ENCODE results near the gene SEC24C.

DNA sequence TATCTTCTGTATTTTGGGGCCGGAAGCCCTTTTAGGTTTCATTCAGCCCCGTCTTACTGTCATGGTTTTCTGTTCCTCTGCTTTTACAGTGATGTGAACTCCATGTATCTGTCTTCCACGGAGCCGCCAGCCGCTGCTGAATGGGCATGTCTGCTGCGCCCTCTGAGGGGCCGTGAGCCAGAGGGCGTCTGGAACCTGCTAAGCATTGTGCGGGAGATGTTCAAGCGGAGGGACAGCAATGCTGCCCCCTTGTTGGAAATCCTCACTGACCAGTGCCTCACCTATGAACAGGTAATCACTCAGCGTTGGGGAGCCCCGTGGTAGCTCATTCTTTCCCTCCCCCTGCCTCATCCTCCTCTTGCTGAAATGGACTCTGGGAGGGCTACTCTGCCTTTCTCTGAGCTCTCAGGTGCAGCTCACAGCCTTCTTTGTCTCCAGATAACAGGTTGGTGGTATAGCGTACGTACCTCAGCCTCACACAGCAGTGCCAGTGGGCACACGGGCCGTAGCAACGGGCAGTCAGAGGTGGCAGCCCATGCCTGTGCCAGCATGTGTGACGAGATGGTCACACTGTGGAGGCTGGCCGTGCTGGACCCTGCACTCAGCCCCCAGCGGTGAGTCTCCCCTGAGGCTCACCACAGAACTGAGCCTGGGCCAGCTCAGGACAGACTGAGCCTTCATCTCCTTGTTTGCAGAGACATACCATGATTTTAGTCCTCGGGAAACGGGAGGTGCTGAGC is 46.9 kb downstream of the SEC24C start:
- TF ChIP-seq, protein P1, sequence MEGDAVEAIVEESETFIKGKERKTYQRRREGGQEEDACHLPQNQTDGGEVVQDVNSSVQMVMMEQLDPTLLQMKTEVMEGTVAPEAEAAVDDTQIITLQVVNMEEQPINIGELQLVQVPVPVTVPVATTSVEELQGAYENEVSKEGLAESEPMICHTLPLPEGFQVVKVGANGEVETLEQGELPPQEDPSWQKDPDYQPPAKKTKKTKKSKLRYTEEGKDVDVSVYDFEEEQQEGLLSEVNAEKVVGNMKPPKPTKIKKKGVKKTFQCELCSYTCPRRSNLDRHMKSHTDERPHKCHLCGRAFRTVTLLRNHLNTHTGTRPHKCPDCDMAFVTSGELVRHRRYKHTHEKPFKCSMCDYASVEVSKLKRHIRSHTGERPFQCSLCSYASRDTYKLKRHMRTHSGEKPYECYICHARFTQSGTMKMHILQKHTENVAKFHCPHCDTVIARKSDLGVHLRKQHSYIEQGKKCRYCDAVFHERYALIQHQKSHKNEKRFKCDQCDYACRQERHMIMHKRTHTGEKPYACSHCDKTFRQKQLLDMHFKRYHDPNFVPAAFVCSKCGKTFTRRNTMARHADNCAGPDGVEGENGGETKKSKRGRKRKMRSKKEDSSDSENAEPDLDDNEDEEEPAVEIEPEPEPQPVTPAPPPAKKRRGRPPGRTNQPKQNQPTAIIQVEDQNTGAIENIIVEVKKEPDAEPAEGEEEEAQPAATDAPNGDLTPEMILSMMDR (IDR thresholded peaks at IDR 0.05) = no peak
- no peak for TF ChIP-seq POLR2A (IDR thresholded peaks at IDR 0.05)

Data from thyroid gland (tissue), 4 donors.